ENCODE measurements around the gene ABHD15.

Gene ABHD15

GRCh38 chr17:29615048-29615385 is 48.2 kb upstream of the ABHD15 start:
- no peak for ATAC-seq
- TF ChIP-seq CREB5 (CRISPR knock-in tag; IDR thresholded peaks at IDR 0.05; ENCODE audit: low read depth) (no peak), CSDC2 (CRISPR knock-in tag; IDR thresholded peaks at IDR 0.05) (no peak), ISL1 (CRISPR knock-in tag; IDR thresholded peaks at IDR 0.05) (no peak), RARB (CRISPR knock-in tag; IDR thresholded peaks at IDR 0.05) (no peak), PPARA (CRISPR knock-in tag; IDR thresholded peaks at IDR 0.05; ENCODE audit: borderline replicate concordance) (no peak)

- TF ChIP-seq CSDC2 (CRISPR knock-in tag; IDR thresholded peaks at IDR 0.05) (no peak), GLIS3 (CRISPR knock-in tag; IDR thresholded peaks at IDR 0.05) (no peak), POU6F1 (CRISPR knock-in tag; IDR thresholded peaks at IDR 0.05; ENCODE audit: borderline replicate concordance, low read depth) (no peak), CREB5 (CRISPR knock-in tag; IDR thresholded peaks at IDR 0.05; ENCODE audit: low read depth) (no peak), BACH2 (CRISPR knock-in tag; IDR thresholded peaks at IDR 0.05; ENCODE audit: borderline replicate concordance) (no peak), PATZ1 (CRISPR knock-in tag; IDR thresholded peaks at IDR 0.05; ENCODE audit: borderline replicate concordance) (no peak), ZFP30 (CRISPR knock-in tag; IDR thresholded peaks at IDR 0.05) (no peak), SNAI2 (CRISPR knock-in tag; IDR thresholded peaks at IDR 0.05) (no peak), ZC3H10 (CRISPR knock-in tag; IDR thresholded peaks at IDR 0.05) (no peak), PPARA (CRISPR knock-in tag; IDR thresholded peaks at IDR 0.05; ENCODE audit: borderline replicate concordance) (no peak), RARB (CRISPR knock-in tag; IDR thresholded peaks at IDR 0.05) (no peak), TCF4 (CRISPR knock-in tag; IDR thresholded peaks at IDR 0.05; ENCODE audit: borderline replicate concordance) (no peak), TOX (CRISPR knock-in tag; IDR thresholded peaks at IDR 0.05; ENCODE audit: borderline replicate concordance) (no peak)
- no peak for ATAC-seq
These were observed 47.7 kb upstream of the ABHD15 start for GRCh38 chr17:29614349-29615047.

GRCh38 chr17:29613856-29614255 is 47.0 kb upstream of the ABHD15 start:
- no peak for ATAC-seq
- TF ChIP-seq PATZ1 (CRISPR knock-in tag; IDR thresholded peaks at IDR 0.05; ENCODE audit: borderline replicate concordance) (no peak), BACH2 (CRISPR knock-in tag; IDR thresholded peaks at IDR 0.05; ENCODE audit: borderline replicate concordance) (no peak), CSRNP3 (CRISPR knock-in tag; IDR thresholded peaks at IDR 0.05) (no peak), TOX (CRISPR knock-in tag; IDR thresholded peaks at IDR 0.05; ENCODE audit: borderline replicate concordance) (no peak), ZFP3 (CRISPR knock-in tag; IDR thresholded peaks at IDR 0.05) (no peak), OSR1 (CRISPR knock-in tag; IDR thresholded peaks at IDR 0.05) (no peak), ZNF565 (CRISPR knock-in tag; conservative IDR thresholded peaks at IDR 0.05; ENCODE audit: low read depth) (no peak), ISL1 (CRISPR knock-in tag; IDR thresholded peaks at IDR 0.05) (no peak), ZNF70 (CRISPR knock-in tag; IDR thresholded peaks at IDR 0.05) (no peak), CSDC2 (CRISPR knock-in tag; IDR thresholded peaks at IDR 0.05) (no peak), TSHZ2 (CRISPR knock-in tag; IDR thresholded peaks at IDR 0.05) (no peak), ZNF8 (CRISPR knock-in tag; IDR thresholded peaks at IDR 0.05) (no peak), ARNTL (CRISPR knock-in tag; IDR thresholded peaks at IDR 0.05; ENCODE audit: borderline replicate concordance, low read depth) (no peak)

Measured in SK-N-SH treated with all-trans-retinoic acid at 6 μM for 48 hours (cell line).